Retinal pigment epithelial cell (primary cell): Measurements from ENCODE around the gene RFLNA.

Experiments
- DNase-seq: peaks from one replicate; pipeline ENCODE4 v3.0.0-alpha.2; 2010; ENCODE audit warnings: low read depth
- H3K4me3 ChIP-seq: 2 replicates; pipeline ENCODE4 v1.5.1; 2011; ENCODE audit warnings: mild to moderate bottlenecking, low read length, control low read depth, moderate library complexity
- CTCF ChIP-seq: conservative IDR thresholded peaks from 2 replicates; pipeline ENCODE4 v1.5.1; 2011; ENCODE audit warnings: low read depth, low read length, control low read depth, inconsistent platforms

Gene RFLNA

GRCh38 chr12:124348659-124349380 is 53.9 kb downstream of the RFLNA start:
- no peak overlapping the region for H3K4me3 ChIP-seq
- no peak for TF ChIP-seq CTCF
- DNase-seq, result no peak

DNA sequence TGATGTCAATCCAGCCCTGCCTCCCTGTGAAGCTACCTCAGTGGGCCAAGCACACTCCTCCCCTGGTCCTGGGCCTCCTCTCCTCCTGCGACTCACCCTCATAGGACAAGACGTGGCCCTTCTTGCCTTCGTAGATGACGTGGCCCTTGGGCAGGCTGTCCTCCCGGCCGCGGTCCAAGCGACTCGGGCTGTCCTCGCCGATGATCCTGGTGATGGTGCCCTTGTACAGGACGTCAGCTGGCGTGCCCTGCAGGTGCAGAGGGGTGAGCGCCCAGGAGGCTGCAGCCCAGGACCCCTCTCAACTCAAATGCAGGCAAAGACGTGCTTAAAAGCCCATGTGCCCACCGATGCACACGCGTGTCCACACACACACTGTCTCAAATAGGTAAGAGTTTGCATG is 55.6 kb downstream of the RFLNA start:
- no peak for TF ChIP-seq CTCF
- H3K4me3 ChIP-seq, result no peak overlapping the region
- DNase-seq, result no peak

GRCh38 chr12:124351422-124351821 is 56.5 kb downstream of the RFLNA start:
- no peak for TF ChIP-seq CTCF
- DNase-seq, result no peak
- H3K4me3 ChIP-seq, result no peak overlapping the region

DNA sequence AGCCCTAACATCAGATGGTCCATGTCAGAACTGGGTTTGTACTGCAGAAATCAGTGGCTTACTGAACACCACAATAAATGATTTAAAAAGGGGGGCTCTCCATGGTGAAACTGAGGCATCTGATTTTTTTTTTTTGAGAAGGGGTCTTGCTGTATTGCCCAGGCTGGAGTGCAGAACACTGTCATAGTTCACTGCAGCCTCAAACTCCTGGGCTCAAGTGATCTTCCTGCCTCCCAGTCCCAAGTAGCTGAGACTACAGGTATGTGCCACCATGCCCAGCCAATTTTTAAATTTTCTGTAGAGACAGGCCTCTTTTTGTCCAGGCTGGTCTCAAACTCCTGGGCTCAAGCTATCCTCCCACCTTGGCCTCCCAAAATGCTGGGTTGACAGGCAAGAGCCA is 57.4 kb downstream of the RFLNA start:
- no peak overlapping the region for H3K4me3 ChIP-seq
- DNase-seq, result no peak
- no peak for TF ChIP-seq CTCF

- DNase-seq, result no peak
These were observed 57.9 kb downstream of the RFLNA start for GRCh38 chr12:124352839-124353238.

DNA sequence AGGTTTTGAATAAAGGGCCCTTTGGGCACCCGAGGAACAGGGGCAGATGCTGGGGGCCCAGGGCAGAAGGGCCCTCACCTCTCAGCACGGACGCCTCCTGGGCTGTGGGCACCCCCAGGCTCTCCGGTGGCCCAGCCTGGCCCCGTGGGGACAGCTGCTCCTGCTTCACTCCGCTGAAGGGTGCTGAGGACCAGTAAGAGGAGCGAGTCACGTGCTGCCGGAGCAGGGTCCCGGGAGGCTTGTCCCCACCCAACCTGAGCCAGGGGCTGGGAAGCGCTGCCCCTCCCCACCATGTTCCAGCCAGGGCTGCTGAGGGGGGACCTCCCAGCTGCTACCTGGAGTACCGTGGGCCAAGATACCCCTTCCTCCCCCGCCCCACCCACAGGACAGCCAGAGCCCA is 59.5 kb downstream of the RFLNA start:
- DNase-seq, result no peak
- no peak overlapping the region for H3K4me3 ChIP-seq
- no peak for TF ChIP-seq CTCF

More at GRCh38 chr12:124352839-124353238, 57.9 kb downstream of the RFLNA start:
- no peak for TF ChIP-seq CTCF
- H3K4me3 ChIP-seq, result no peak overlapping the region

GRCh38 chr12:124356221-124356620 is 61.3 kb downstream of the RFLNA start:
- H3K4me3 ChIP-seq, result no peak overlapping the region
- DNase-seq, result no peak
- TF ChIP-seq CTCF, result no peak
